ENCODE results near the gene HIVEP3.
A peak's percentile ranks its signal among the peaks of the same experiment; 100 is the strongest.

HIVEP3 gene

GRCh38 chr1:41679994-41680393 lies 238.7 kb downstream of the HIVEP3 start:
- no peak for FAIRE-seq
- DNase-seq (ENCODE audit: extremely low spot score, insufficient read length, low read depth) = no peak

- no peak for FAIRE-seq
Measured at GRCh38 chr1:41679531-41679930, 239.2 kb downstream of the HIVEP3 start.

GRCh38 chr1:41678111-41678878 lies 240.4 kb downstream of the HIVEP3 start:
- DNase-seq (ENCODE audit: extremely low spot score, insufficient read length, low read depth) (no peak), FAIRE-seq (peak; percentile 95)

More at GRCh38 chr1:41679531-41679930, 239.2 kb downstream of the HIVEP3 start:
- no peak for DNase-seq (ENCODE audit: extremely low spot score, insufficient read length, low read depth)

- no peak for DNase-seq (ENCODE audit: extremely low spot score, insufficient read length, low read depth)
- FAIRE-seq = no peak
Measured at GRCh38 chr1:41677620-41678019, 241.1 kb downstream of the HIVEP3 start.

- no peak for FAIRE-seq
- no peak for DNase-seq (ENCODE audit: extremely low spot score, insufficient read length, low read depth)
Measured at GRCh38 chr1:41675401-41675800, 243.3 kb downstream of the HIVEP3 start.

- no peak for DNase-seq (ENCODE audit: extremely low spot score, insufficient read length, low read depth)
- no peak for FAIRE-seq
Measured at GRCh38 chr1:41674522-41674921, 244.2 kb downstream of the HIVEP3 start.

- DNase-seq (ENCODE audit: extremely low spot score, insufficient read length, low read depth) (no peak), FAIRE-seq (no peak)
Measured at GRCh38 chr1:41673806-41674205, 244.9 kb downstream of the HIVEP3 start.

GRCh38 chr1:41673378-41673777 lies 245.3 kb downstream of the HIVEP3 start:
- no peak for DNase-seq (ENCODE audit: extremely low spot score, insufficient read length, low read depth)
- FAIRE-seq = peak; percentile 86

GRCh38 chr1:41672641-41673361 lies 245.9 kb downstream of the HIVEP3 start:
- no peak for FAIRE-seq
- no peak for DNase-seq (ENCODE audit: extremely low spot score, insufficient read length, low read depth)

- DNase-seq (ENCODE audit: extremely low spot score, insufficient read length, low read depth) (no peak), FAIRE-seq (no peak)
Measured at GRCh38 chr1:41672173-41672572, 246.5 kb downstream of the HIVEP3 start.

- no peak for DNase-seq (ENCODE audit: extremely low spot score, insufficient read length, low read depth)
Measured at GRCh38 chr1:41671116-41671755, 247.5 kb downstream of the HIVEP3 start.

GRCh38 chr1:41670217-41670957 lies 248.3 kb downstream of the HIVEP3 start:
- no peak for FAIRE-seq

More at GRCh38 chr1:41671116-41671755, 247.5 kb downstream of the HIVEP3 start:
- FAIRE-seq = no peak

GRCh38 chr1:41668967-41669366 lies 249.8 kb downstream of the HIVEP3 start:
- DNase-seq (ENCODE audit: extremely low spot score, insufficient read length, low read depth) = no peak
- no peak for FAIRE-seq

More at GRCh38 chr1:41670217-41670957, 248.3 kb downstream of the HIVEP3 start:
- DNase-seq (ENCODE audit: extremely low spot score, insufficient read length, low read depth) = no peak

- no peak for FAIRE-seq
Measured at GRCh38 chr1:41668054-41668660, 250.6 kb downstream of the HIVEP3 start.

GRCh38 chr1:41666981-41667631 lies 251.6 kb downstream of the HIVEP3 start:
- FAIRE-seq (peak; percentile 80), DNase-seq (ENCODE audit: extremely low spot score, insufficient read length, low read depth) (peak; percentile 54)

More at GRCh38 chr1:41668054-41668660, 250.6 kb downstream of the HIVEP3 start:
- no peak for DNase-seq (ENCODE audit: extremely low spot score, insufficient read length, low read depth)

- DNase-seq (ENCODE audit: extremely low spot score, insufficient read length, low read depth) (no peak), FAIRE-seq (no peak)
Measured at GRCh38 chr1:41665962-41666917, 252.5 kb downstream of the HIVEP3 start.

- FAIRE-seq (no peak), DNase-seq (ENCODE audit: extremely low spot score, insufficient read length, low read depth) (no peak)
Measured at GRCh38 chr1:41664861-41665640, 253.7 kb downstream of the HIVEP3 start.

All from GM18507 (cell line).